ENCODE data around the gene CCDC33. TPM values are rescaled to one million over a fixed set of nuclear protein-coding genes. Genes with fewer than 3 reads are reported as not detected.

Gene CCDC33
- total and polyA plus RNA-seq, 2 donors (not counting 1 experiment from before 2014, with no cell fraction given), result not detected

GRCh38 chr15:74311734-74312444 lies 75.8 kb downstream of the CCDC33 start:
- Mint-ChIP-seq H3K27me3 (peaks cover 22% of the 10 kb centered on the region), H3K9me3 (ENCODE audit: insufficient read depth) (no peaks in the 10 kb centered on the region), H3K27ac (no peak overlapping the region), H3K4me3 (no peak overlapping the region), H3K4me1 (peaks cover 11% of the 10 kb centered on the region)
- no peak overlapping the region for H3K9ac ChIP-seq (ENCODE audit: low read length)
- H3K4me3 ChIP-seq (ENCODE audit: control extremely low read depth in 1 of 5, extremely low read depth in 1 of 5, insufficient read depth in 1 of 5, low read depth in 2 of 5, low read length in 4 of 5), result no peak overlapping the region
- H3K79me2 ChIP-seq (ENCODE audit: control insufficient read depth, insufficient read depth, low read length), result no peaks in the 10 kb centered on the region
- intact Hi-C loops (cut with micrococcal nuclease), result no loop called here
- no peak overlapping the region for H2AFZ ChIP-seq (ENCODE audit: insufficient read depth, low read depth, low read length, poor library complexity, severe bottlenecking)
- H4K20me1 ChIP-seq (ENCODE audit: control insufficient read depth, insufficient read depth, low read length, poor library complexity, severe bottlenecking), result no peaks in the 10 kb centered on the region
- H3K27ac ChIP-seq (ENCODE audit: low read length in 2 of 2), result no peak overlapping the region
- peaks cover 0 to 13% (median 2%) of the 10 kb centered on the region in 4 experiments for H3K27me3 ChIP-seq (replicated peaks in 1 of 4; ENCODE audit: control extremely low read depth in 1 of 4, control insufficient read depth in 3 of 4, insufficient read depth in 4 of 4, low read length in 3 of 4)
- H3K4me2 ChIP-seq (replicated peaks; ENCODE audit: low read depth, low read length, poor library complexity, severe bottlenecking), result no peak overlapping the region
- DNase-seq, result no peak
- ChIA-PET CTCF (interaction anchor here (0.6 to 1.4 kb wide), 3 partner anchors 9 to 192 kb away, joined by 3 to 4 read pairs (median 3); no protein-coding TSS in a partner anchor), POLR2A (no interaction called here)
- no peaks in the 10 kb centered on the region for H3K36me3 ChIP-seq (replicated peaks in 1 of 2; ENCODE audit: control extremely low read depth in 1 of 2, control insufficient read depth in 1 of 2, extremely low read depth in 1 of 2, insufficient read depth in 2 of 2, low read length in 1 of 2)
- no peaks in the 10 kb centered on the region for H3K9me3 ChIP-seq (ENCODE audit: control extremely low read depth in 1 of 3, control insufficient read depth in 2 of 3, insufficient read depth in 1 of 3, low read length in 2 of 3)
- ATAC-seq (ENCODE audit: low read depth), result no peak
- 91% methylated on average over 9 of the region's 13 CpGs for WGBS (ENCODE audit: insufficient coverage)
- TF ChIP-seq EZH2 (IDR thresholded peaks at IDR 0.05; ENCODE audit: borderline replicate concordance, insufficient read depth, low read depth, low read length, poor library complexity, severe bottlenecking) (no peak), CTCF (IDR thresholded peaks at IDR 0.05) (no peak)
- H3K4me1 ChIP-seq (ENCODE audit: control insufficient read depth in 2 of 2, insufficient read depth in 2 of 2, low read length in 2 of 2), result peaks cover 8 to 16% of the 10 kb centered on the region in 2 donors

GRCh38 chr15:74312445-74313007 lies 76.4 kb downstream of the CCDC33 start:
- ChIA-PET CTCF (interaction anchor here (0.6 to 1.3 kb wide), 2 partner anchors 10 to 192 kb away, joined by 3 read pairs; no protein-coding TSS in a partner anchor), POLR2A (no interaction called here)
- Mint-ChIP-seq H3K27ac (no peak overlapping the region), H3K9me3 (ENCODE audit: insufficient read depth) (no peaks in the 10 kb centered on the region), H3K4me3 (no peak overlapping the region), H3K27me3 (peaks cover 16% of the 10 kb centered on the region), H3K4me1 (peaks cover 11% of the 10 kb centered on the region)
- H4K20me1 ChIP-seq (ENCODE audit: control insufficient read depth, insufficient read depth, low read length, poor library complexity, severe bottlenecking), result no peaks in the 10 kb centered on the region
- H3K4me1 ChIP-seq (ENCODE audit: control insufficient read depth in 2 of 2, insufficient read depth in 2 of 2, low read length in 2 of 2), result peaks cover 8 to 16% of the 10 kb centered on the region in 2 donors
- WGBS (ENCODE audit: insufficient coverage), result 91% methylated on average over 9 of the region's 9 CpGs
- H3K36me3 ChIP-seq (replicated peaks in 1 of 2; ENCODE audit: control extremely low read depth in 1 of 2, control insufficient read depth in 1 of 2, extremely low read depth in 1 of 2, insufficient read depth in 2 of 2, low read length in 1 of 2), result no peaks in the 10 kb centered on the region
- H2AFZ ChIP-seq (ENCODE audit: insufficient read depth, low read depth, low read length, poor library complexity, severe bottlenecking), result no peak overlapping the region
- H3K27ac ChIP-seq (ENCODE audit: low read length in 2 of 2), result no peak overlapping the region
- TF ChIP-seq EZH2 (IDR thresholded peaks at IDR 0.05; ENCODE audit: borderline replicate concordance, insufficient read depth, low read depth, low read length, poor library complexity, severe bottlenecking) (no peak), CTCF (IDR thresholded peaks at IDR 0.05) (no peak)
- no peak overlapping the region for H3K4me3 ChIP-seq (ENCODE audit: control extremely low read depth in 1 of 5, extremely low read depth in 1 of 5, insufficient read depth in 1 of 5, low read depth in 2 of 5, low read length in 4 of 5)
- peaks cover 0 to 10% (median 2%) of the 10 kb centered on the region in 4 experiments for H3K27me3 ChIP-seq (replicated peaks in 1 of 4; ENCODE audit: control extremely low read depth in 1 of 4, control insufficient read depth in 3 of 4, insufficient read depth in 4 of 4, low read length in 3 of 4)
- intact Hi-C loops (cut with micrococcal nuclease), result no loop called here
- no peaks in the 10 kb centered on the region for H3K9me3 ChIP-seq (ENCODE audit: control extremely low read depth in 1 of 3, control insufficient read depth in 2 of 3, insufficient read depth in 1 of 3, low read length in 2 of 3)
- no peaks in the 10 kb centered on the region for H3K79me2 ChIP-seq (ENCODE audit: control insufficient read depth, insufficient read depth, low read length)
- H3K4me2 ChIP-seq (replicated peaks; ENCODE audit: low read depth, low read length, poor library complexity, severe bottlenecking), result no peak overlapping the region
- no peak for ATAC-seq (ENCODE audit: low read depth)
- no peak for DNase-seq
- H3K9ac ChIP-seq (ENCODE audit: low read length), result no peak overlapping the region
